Hematopoietic multipotent progenitor cell treated with erythropoietin and hydrocortisone succinate and interleukin-3 and kit ligand, for 17 days (in vitro differentiated cells): ENCODE data around the gene LY6G6D.

Experiments
- DNase-seq: peaks from one replicate; pipeline ENCODE4 v3.0.0-alpha.2; 2015; ENCODE audit warnings: low spot score

The LY6G6D gene

DNA sequence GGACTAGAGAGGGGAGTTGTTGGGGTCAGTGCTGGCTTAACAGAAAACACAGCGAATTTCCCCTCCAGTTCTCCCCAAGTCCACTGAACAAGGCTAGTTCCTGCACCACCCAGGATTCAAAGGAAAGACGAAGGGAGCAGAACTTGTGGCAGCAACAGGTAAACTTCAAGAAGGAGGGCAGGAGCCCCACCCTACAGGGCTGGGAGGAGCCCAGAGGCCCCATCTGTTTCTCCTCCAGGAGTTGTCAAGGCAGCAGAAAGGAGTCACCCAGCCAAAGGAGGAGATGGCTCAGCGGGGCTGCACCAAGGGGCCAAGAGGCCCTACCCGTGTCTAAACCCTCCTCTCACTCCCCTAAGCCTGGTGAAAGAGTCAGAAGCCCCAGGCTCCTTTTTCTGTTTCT lies 49.0 kb downstream of the LY6G6D start:
- no peak for DNase-seq

DNA sequence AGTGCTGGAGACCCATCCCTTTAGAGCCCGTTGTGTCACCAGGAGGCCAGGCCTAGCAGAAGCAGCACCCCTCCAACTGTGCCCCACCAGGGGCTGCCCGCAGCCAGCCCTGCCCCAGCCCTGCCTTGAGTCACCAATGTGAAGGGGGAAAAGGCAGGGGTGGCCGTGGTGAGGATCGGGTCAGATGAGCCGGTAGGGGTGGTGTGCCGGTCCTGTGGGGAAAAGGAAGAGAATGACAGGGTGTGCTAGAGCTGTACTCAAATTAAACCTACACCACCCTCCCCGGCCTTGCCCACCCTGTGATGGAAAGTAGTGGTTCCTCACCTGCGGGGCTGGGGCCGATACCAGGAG lies 50.4 kb downstream of the LY6G6D start:
- DNase-seq, result no peak

DNA sequence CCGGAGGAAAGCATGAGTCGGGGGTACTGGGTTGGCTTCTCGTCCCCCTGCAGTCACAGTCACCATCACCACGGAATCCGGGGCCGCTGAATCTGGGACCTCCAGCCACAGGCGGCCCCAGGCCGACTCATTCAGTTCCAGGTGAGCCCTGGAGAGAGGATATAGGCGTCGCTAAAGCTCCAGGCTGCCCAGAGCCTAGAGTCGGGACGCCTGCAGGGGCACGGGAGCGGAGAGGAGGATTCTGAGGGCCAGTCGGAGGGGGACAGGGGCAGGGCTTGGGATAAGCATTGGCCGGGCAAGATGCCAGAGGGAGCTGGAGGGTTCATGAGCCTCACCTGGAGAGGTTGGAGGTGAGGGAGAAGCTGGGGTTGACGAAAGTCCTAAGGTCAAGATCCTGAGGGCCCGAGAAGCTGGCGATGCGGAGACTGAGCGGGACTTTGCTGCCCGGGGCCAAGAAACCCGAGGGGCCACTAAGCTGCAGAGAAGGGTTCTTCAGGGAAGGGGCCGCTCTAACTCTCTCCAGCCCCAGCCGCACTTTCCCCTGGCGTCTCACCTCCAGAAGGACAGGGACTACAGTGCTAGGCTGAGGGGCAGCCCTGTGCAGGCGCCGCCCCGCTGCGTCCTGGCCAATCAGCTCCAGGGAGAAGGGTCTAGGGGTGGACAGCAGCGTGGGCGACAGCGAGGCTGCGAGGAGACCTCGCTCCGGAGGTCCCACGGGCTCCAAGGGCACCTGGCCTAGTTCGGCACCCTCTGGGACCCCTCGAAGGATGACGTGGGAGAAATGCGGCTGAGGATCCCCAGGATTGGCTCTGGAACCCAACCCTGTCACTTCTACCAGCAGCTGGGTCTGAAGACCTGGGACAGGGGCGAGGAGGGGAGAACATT lies 51.0 kb downstream of the LY6G6D start:
- no peak for DNase-seq

DNA sequence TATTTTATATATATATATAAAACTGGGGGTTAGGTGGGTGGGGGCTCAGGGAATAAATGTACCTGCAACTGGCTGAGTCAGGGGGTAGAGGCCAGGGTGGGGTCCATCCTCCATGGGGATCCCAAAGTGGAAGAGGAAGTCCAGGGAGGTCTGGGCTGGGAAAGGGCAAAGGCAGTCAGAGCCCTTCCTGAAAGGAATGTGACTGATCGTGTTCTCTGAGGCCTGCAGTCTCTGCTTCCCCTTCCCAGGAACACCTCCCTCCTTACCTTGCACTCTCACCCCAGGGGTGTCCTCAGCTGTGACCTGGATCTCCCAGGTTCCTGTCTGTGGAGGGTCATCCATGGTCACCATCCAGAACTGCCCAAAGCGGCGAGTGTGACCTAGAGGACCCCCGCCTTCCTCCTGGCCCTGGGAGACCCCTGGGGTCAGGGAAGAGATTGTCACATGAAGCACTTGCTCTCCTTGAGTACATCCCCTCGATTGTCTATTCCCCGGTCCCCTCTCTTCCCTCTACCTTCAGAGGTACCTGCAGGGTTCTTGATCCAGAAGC lies 52.0 kb downstream of the LY6G6D start:
- no peak for DNase-seq
